ENCODE results near the gene DDAH2. TPM values are rescaled to one million over a fixed set of nuclear protein-coding genes. Genes with fewer than 3 reads are reported as not detected.

The DDAH2 gene, protein sequence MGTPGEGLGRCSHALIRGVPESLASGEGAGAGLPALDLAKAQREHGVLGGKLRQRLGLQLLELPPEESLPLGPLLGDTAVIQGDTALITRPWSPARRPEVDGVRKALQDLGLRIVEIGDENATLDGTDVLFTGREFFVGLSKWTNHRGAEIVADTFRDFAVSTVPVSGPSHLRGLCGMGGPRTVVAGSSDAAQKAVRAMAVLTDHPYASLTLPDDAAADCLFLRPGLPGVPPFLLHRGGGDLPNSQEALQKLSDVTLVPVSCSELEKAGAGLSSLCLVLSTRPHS
- 63.1 and 65.7 TPM in 2 replicates for total RNA-seq

DNA sequence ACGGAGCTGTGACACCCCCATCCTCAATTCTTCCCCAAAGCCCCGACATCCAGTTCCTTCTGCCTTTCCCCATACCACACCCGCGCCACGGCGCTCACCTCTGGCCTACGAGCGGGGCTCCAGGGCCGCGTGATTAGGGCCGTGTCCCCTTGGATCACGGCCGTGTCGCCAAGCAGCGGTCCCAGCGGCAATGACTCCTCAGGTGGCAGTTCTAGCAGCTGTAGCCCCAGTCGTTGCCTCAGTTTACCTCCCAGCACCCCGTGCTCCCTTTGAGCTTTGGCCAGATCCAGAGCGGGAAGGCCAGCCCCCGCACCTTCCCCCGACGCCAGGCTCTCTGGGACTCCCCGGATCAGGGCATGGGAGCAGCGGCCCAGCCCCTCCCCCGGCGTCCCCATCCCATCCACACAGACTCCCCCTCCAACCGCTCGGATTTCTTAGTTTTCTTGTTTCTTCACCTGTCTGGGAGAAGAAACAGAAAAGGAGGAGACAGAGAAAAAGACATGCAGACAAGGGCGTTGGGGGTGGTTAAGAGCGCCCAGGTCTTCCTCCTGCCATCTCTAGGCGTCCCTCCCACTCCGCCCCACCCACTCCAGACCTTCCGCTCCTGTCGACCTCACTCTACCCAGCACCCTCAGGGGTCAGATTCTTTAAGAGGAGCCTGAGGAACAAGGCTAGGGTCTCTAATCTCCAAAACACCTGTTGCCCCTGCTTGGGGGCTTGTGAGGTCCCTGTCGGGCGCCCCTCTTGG lies at the start of gene DDAH2:
TSS of gene DDAH2 (minus strand) at position 533 of the 748 bp plus-strand sequence. CDS start at position 395, 138 bp downstream.

DNA sequence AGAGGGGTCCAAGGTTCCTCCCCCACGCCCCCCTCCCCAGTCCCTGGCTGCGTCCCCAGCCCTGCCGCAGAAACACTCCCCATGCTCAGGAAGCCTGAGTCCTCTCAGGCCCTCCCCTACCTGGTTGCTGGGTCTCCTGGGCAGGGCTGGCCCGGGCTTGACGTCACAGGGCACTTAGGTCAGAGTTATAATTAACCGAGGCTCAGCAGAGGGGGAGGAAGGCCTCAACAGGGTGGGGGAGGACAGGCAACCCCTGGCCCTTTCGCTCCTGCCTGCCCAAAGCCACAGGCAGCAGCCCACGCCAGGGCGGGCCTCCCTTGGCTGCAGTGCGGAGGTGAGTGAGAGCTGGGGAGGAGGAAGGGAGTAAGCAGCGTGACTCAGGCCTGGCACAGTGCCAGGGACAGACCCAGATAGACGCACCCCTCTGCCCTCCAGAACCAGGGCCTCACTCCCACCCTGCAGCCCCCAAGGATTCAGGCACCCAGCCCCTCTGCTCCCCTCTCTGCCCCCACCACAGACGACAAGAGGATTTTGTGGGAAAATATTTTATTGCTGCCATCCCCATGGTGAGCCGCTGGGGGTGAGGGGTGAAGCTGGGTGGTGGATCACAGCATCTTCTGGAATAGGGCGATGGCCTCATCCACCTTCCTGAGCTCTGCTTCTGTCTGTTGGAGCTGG lies 48.0 kb upstream of the DDAH2 start, which contains the start of gene VWA7:
TSS of gene VWA7 (minus strand) at position 340 of the 678 bp plus-strand sequence. CDS start 549 bp downstream, outside the sequence.

DNA sequence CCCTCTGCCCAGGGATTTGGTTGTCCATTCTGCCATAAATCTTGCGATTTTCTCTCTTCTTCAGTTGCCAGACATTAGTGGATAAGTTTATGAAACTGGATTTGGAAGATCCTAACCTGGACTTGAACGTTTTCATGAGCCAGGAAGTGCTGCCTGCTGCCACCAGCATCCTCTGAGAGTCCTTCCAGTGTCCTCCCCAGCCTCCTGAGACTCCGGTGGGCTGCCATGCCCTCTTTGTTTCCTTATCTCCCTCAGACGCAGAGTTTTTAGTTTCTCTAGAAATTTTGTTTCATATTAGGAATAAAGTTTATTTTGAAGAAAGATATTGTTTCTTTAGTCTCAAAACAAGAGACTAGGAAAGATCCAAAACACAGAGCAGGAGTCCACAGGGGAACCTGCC lies 33.3 kb upstream of the DDAH2 start, which contains the start of gene SAPCD1:
TSS of gene SAPCD1 (plus strand) at position 301 of the 400 bp plus-strand sequence. CDS start 399 bp downstream, outside the sequence.

DNA sequence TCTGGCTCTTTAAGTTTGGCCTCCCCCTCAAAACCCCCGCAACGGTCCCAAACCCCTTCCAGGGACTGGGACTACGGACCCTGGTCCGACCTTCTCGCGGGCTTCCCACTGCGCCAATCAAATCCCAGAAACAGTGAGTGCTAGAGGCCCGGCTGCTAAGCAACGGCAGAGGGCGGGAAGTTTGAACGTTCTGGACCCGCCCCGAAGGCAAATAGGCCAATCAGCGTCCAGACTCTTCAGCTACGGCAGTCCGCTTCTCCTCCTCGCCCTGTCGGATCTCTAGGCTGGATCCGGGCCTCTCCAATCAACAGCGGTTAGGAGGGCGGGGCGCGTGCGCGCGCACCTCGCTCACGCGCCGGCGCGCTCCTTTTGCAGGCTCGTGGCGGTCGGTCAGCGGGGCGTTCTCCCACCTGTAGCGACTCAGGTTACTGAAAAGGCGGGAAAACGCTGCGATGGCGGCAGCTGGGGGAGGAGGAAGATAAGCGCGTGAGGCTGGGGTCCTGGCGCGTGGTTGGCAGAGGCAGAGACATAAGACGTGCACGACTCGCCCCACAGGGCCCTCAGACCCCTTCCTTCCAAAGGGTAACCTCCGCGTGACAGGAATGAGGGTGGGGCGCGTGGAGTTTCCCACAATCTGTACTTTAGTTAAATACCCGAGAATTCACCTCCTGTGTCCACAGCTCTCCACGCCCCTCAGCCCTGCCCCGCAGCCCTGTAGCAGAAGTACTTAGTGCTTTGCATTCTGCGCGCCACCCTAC lies 10.7 kb upstream of the DDAH2 start, which contains the start of gene MSH5:
TSS of gene MSH5 (plus strand) at position 367 of the 758 bp plus-strand sequence. CDS start 462 bp downstream, outside the sequence.

DNA sequence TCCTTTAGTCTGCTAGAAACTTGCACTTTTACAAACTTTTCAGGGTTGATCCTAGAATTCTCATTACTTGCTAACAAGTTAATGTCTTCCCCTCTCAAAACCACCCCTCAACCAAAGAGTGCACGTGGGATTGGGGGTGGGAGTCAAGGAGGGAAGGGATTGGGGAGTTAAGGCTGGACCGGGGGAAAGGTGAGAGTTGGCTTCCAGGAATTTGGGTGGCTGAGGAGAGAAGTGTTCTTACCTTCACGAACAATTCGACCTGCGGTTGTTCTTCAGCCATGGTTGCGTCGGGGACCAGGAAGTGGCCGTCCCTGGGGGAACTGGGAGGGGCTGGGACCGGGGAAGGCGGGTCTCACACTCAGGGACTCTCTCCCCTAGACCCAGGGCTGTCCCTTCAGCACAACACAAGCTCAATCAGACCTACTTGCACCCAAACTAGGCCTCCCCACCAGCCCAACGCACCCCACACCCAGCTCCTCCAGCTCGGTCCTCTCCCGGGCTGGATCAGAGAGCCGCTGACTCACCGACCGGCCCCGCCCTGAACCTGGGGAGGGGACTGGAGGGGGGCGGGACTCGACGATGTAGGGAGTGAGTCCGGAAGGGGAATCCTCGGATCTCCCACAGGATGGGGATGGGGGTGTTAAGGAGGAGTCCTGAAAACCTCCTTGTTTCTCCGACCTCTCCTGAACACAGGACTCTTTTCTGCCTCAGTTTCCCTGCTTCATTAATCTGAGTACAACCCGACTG lies 7.1 kb upstream of the DDAH2 start, which contains the start of gene CLIC1:
TSS of gene CLIC1 (minus strand) at position 510 of the 747 bp plus-strand sequence. CDS start at position 280, 230 bp downstream.

DNA sequence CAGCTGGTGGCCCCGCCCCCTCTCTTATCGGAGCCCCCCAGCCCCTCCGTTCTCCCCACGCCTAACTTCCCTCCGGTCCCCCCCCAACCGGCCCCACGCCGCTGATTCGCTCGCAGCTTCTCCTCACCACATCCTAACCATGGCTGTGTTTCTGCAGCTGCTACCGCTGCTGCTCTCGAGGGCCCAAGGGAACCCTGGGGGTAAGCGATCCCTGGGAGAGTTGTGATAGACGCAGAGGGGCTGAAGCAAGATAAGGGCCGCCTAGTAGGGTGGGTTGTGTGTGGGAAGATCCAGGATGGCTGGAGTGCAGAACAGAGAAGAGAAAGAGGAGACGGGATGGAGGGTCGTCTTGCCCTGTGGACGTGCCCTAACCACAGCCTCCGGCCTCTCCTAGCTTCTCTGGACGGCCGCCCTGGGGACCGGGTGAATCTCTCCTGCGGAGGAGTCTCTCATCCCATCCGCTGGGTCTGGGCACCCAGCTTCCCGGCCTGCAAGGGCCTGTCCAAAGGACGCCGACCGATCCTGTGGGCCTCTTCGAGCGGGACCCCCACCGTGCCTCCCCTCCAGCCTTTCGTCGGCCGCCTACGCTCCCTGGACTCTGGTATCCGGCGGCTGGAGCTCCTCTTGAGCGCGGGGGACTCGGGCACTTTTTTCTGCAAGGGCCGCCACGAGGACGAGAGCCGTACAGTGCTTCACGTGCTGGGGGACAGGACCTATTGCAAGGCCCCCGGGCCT lies 5.7 kb downstream of the DDAH2 start, which contains the start of gene MPIG6B:
TSS of gene MPIG6B (plus strand) at position 129 of the 735 bp plus-strand sequence. CDS start at position 140, 11 bp downstream.

DNA sequence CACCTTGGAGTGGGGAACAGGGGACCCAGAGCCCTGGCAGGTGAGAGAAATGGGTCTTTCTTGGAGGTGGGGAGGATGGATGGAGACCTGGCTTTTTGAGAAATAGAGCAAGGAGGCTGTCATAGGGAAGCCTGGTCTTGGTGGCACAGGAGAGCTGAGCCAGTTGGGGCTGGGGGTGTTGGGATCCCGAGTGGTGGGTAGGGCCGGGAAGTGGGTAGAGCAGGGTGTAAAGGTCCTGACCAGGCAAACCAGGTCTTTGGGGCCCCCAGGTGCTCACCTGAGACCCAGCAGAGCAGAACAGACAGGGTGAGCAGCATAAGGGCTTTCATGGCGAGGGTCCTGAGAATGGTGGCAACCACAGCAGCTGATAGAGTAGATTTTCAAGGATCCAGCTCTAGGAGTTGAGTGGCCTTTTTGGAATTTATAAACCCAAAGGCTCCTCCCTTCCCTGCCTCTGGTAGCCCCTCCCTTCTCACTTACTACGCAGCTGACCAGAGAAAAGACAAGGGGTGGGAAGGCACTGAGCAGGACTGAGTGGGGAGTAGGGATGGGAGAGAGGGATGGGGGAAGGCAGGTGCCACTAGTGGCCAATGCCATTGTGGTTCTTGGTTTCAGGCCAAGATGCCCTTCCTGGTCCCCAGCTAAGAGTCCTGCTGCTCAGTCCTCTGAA lies 7.6 kb downstream of the DDAH2 start, which contains the start of gene LY6G6C:
TSS of gene LY6G6C (minus strand) at position 396 of the 670 bp plus-strand sequence. CDS start at position 329, 67 bp downstream.

DNA sequence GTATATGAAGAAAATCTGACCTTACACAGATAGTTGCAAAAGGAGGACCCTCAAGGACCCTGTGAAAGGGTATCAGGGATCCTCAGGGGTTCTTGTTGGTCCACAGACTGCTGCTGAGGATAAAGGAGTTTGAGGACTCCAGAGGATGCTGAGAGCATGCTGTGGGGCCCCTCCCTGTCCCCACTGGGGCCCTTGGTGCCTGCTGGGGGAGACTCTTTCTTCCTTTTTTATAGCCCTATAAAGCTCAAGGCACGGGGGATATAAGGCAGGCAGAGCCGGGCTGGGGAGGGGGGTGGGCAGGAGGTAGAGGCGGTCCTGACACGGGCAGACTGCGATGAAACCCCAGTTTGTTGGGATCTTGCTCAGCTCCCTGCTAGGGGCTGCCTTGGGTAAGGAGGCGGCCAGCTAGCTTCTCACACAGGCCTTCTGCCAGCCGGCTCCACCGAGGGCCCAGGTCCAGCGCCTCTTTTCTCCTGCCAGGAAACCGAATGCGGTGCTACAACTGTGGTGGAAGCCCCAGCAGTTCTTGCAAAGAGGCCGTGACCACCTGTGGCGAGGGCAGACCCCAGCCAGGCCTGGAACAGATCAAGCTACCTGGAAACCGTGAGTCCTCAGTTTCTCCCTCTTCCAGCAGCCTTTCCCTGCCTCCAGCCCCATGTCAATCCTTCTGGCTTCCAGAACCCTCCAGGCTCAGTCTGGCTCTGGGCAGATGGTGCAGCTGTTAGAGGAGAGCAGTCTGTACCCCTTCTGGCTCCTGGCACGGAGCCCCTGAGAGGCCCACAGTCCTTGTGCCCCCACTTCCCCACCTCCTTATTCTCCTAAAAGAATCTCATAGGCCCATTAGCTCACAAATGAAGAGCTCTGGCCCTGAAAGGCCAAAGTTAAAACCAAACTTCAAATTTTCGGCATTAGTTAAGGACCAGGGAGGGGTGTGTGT lies 13.8 kb downstream of the DDAH2 start, which contains the start of gene LY6G6D:
TSS of gene LY6G6D (plus strand) at position 327 of the 937 bp plus-strand sequence. CDS start at position 335, 8 bp downstream.

DNA sequence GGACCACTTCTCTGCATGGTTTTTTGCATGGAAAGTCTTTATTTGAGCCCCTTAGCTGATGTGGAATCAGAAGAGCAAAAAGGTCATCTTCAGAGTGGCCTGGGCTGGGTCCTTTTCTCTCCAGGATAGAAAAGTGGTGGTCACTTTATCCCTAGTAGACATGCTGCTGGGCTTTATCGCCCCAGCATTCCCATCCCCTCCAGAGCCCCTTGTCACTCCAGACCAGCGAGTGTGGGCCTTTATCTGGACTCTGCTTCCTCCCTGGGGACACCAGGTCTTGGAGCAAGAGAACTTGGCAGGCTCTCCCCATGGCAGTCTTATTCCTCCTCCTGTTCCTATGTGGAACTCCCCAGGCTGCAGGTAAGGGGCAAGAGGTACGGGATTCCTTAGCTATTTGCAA lies 22.5 kb downstream of the DDAH2 start, which contains the start of gene LY6G6F:
TSS of gene LY6G6F (plus strand) at position 268 of the 400 bp plus-strand sequence. CDS start at position 309, 41 bp downstream.

DNA sequence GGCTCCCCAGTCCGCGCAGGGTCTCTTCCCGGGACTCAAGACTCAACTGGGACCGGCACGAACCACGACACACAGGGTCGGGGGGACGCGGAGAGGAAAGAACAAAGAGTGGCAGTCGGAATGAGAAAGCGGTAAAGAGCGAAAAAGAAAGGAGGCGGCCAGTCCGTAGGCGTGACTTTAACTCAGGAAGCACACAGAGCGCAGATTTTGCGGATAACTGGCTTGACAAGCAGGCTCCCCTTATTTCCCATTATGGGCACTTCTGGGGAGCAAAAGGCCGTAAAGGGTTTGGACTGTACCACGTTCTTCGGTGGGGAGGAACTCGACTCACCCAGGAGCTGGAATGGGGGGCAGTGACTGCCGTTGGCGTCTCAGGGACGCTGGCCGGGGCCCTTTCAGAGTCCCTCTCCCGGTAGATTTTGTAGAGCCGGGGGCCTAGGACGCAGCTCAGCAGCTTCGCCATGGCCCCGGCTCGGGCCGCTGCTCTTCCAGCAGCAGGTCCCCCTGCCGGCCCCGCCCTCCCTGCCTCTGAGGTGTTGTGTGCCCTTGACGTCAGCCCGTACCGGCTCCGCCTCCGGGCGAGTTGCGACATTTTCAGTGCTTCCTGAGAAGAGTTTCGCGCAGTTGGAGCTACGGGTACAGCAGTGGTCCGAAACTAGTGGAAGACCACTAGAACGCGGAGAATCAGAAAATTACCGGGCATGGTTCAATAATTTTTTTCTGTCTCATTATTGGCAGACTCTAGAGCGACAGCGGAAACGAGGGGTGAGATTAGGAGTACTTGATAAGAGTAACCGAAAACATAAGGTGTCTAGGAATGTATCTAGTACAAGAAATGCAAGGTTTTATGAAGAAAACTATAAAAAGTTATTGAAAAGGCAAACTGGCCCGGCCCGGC lies 26.0 kb downstream of the DDAH2 start, which contains the start of gene ABHD16A:
TSS of gene ABHD16A (minus strand) at position 506 of the 898 bp plus-strand sequence. CDS start at position 463, 43 bp downstream.

DNA sequence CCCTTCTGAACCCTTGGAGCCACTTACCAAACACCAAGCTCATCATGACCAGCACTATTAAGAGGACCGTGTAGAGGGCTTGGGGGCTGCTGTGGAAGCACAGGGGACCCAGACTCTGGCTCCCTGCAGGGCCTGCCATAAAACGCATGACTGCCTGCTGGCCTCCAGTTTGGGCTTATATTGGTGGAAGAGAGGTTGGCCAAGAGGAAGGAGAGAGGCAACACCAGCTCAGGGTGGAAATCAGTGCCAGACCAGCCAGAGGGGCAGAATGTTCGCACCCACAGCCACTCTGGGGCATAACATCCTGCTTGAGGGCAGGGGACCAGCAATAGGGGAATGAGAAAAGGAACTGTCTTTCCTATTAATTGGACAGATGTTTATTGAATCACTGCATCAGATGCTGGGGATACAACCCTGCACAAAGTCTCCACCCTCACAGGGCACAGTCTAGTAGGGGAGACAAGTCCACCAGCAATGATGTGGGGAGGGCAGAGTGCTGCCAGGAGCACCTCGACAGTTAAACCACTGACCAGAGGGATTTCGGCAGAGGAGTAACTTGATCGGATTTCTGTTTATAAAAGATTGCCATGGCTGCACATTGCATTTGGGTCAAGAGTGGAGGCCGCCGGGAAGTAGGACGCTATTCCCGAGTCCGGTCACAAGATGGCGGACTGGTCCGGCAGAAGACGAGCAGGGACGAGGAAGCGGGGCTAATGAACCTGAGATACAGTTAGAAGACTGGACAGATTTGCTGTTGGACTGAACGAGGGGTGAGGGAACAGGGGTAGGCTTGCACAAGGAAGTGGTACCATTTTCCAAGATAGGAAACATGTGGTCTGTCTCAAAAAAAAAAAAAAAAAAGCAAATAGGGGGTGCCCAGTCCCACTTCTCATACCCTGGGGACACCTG lies 48.6 kb downstream of the DDAH2 start, which contains the start of gene LY6G5C:
TSS of gene LY6G5C (minus strand) at position 842 of the 909 bp plus-strand sequence. CDS start at position 148, 694 bp downstream.

All from myometrial cell (primary cell).